OCI-LY7 (cell line): Measurements from ENCODE around the gene ABCC1. TPM values are rescaled to one million over a fixed set of nuclear protein-coding genes. Genes with fewer than 3 reads are reported as not detected.

Source experiments
- BruUV-seq: library from RNA; stranded (reverse); fragments of 400-500 nt; replicated peaks from 2 replicates; lab custom pipeline; 2021; lab: Mats Ljungman, UMichigan
- CTCF ChIA-PET: fragments of 300-600 bp; sonication (Branson Sonifier 250); formaldehyde crosslinking; loops from one replicate; lab custom pipeline; 2022; ENCODE audit warnings: antibody characterized with exemption; ENCODE audit not compliant: unreplicated experiment; lab: Charles Lee
- POLR2A ChIA-PET: fragments of 300-600 bp; sonication (Branson Sonifier 250); formaldehyde crosslinking; loops from one replicate; lab custom pipeline; 2022; ENCODE audit warnings: antibody characterized with exemption; lab: Charles Lee
- DNase-seq: peaks from one replicate; pipeline ENCODE4 v3.0.0-alpha.2; 2015; ENCODE audit warnings: low spot score
- H2AFZ ChIP-seq: fragments of 200-600 bp; sonication (generic), shearing (Covaris generic); 2 replicates; pipeline ENCODE4 v1.6.1; 2014; ENCODE audit warnings: mild to moderate bottlenecking, antibody characterized with exemption, low read length, moderate library complexity
- H3K27ac ChIP-seq: fragments of 200-600 bp; sonication (generic); 2 replicates; pipeline ENCODE4 v1.5.1; 2014; ENCODE audit warnings: mixed run types, low read depth, mild to moderate bottlenecking, moderate library complexity, low read length, inconsistent platforms; ENCODE audit not compliant: poor library complexity, severe bottlenecking
- H3K36me3 ChIP-seq: fragments of 200-600 bp; sonication (generic); 2 replicates; pipeline ENCODE4 v1.6.1; 2014; ENCODE audit warnings: mild to moderate bottlenecking, antibody characterized with exemption, low read length, moderate library complexity, mixed read lengths; ENCODE audit not compliant: insufficient read depth
- H3K4me1 ChIP-seq: fragments of 200-600 bp; sonication (generic); 2 replicates; pipeline ENCODE4 v1.5.1; 2014; ENCODE audit warnings: mild to moderate bottlenecking, low read length; ENCODE audit not compliant: insufficient read depth, poor library complexity, severe bottlenecking
- H3K4me2 ChIP-seq: fragments of 200-600 bp; sonication (generic); 2 replicates; pipeline ENCODE4 v1.6.1; 2014; ENCODE audit warnings: mild to moderate bottlenecking, low read length
- H3K4me3 ChIP-seq: fragments of 200-600 bp; sonication (generic); 2 replicates; pipeline ENCODE4 v1.5.1; 2014; ENCODE audit warnings: mild to moderate bottlenecking, low read depth, low read length; ENCODE audit not compliant: poor library complexity, severe bottlenecking
- H3K79me2 ChIP-seq: fragments of 200-600 bp; sonication (generic); 2 replicates; pipeline ENCODE4 v1.6.1; 2016; ENCODE audit warnings: low read depth, mild to moderate bottlenecking, low read length, moderate library complexity, mixed read lengths; ENCODE audit not compliant: insufficient read depth
- H3K9me2 ChIP-seq: fragments of 200-600 bp; sonication (generic); 2 replicates; pipeline ENCODE4 v1.6.1; 2016; ENCODE audit warnings: mild to moderate bottlenecking, low read length, mixed read lengths; ENCODE audit not compliant: insufficient read depth
- H3K9me3 ChIP-seq: fragments of 200-600 bp; sonication (generic); 2 replicates; pipeline ENCODE4 v1.6.1; 2014; ENCODE audit warnings: mild to moderate bottlenecking, mixed run types, low read length, mixed read lengths
- H4K20me1 ChIP-seq: fragments of 200-600 bp; sonication (generic); 2 replicates; pipeline ENCODE4 v1.6.1; 2014; ENCODE audit warnings: mild to moderate bottlenecking, antibody characterized with exemption, low read length, moderate library complexity, mixed read lengths; ENCODE audit not compliant: insufficient read depth
- CTCF ChIP-seq: fragments of 200-600 bp; sonication (generic); conservative IDR thresholded peaks from 2 replicates; pipeline ENCODE4 v1.5.1; 2014; ENCODE audit warnings: mild to moderate bottlenecking, antibody characterized with exemption, low read length, moderate library complexity, mixed read lengths
- EZH2phosphoT487 ChIP-seq: fragments of 200-600 bp; sonication (generic); IDR thresholded peaks from 2 replicates; pipeline ENCODE4 v1.6.1; 2018; ENCODE audit warnings: low read depth, borderline replicate concordance, mild to moderate bottlenecking, mixed run types, antibody characterized with exemption, low read length, moderate library complexity, mixed read lengths
- intact Hi-C: fragments of 100-400 bp; cut with micrococcal nuclease; formaldehyde crosslinking; loops from one replicate; pipeline ENCODE4 v1.10.0; 2022; ENCODE audit not compliant: unreplicated experiment
- total RNA-seq, 2 experiments: library from RNA; depleted of rRNA in 1 of 2; stranded (reverse); fragments of >200 nt in 1 of 2; shearing (Covaris generic) in 1 of 2; gene quantifications; 2 replicates each; pipeline ENCODE4 v1.2.3, GENCODE V29; 2014 to 2022

The ABCC1 gene
- total RNA-seq, 2 experiments from 2014 or later = 39.9 to 71.8 TPM

GRCh38 chr16:15958703-15959348, 9.4 kb downstream of the ABCC1 start:
- Histone ChIP-seq H3K79me2 (peaks cover 100% of the 10 kb centered on the region), H3K4me1 (peaks cover 12% of the 10 kb centered on the region), H4K20me1 (no peaks in the 10 kb centered on the region), H3K27ac (no peak overlapping the region), H3K9me3 (peaks cover 28% of the 10 kb centered on the region), H3K36me3 (peaks cover 64% of the 10 kb centered on the region), H3K4me3 (no peak overlapping the region), H2AFZ (no peak overlapping the region), H3K4me2 (no peak overlapping the region), H3K9me2 (no peaks in the 10 kb centered on the region)
- ChIA-PET POLR2A (interaction anchor here (0.5 kb wide), 1 partner anchor 55 kb away, joined by 3 read pairs; no protein-coding TSS in a partner anchor), CTCF (no interaction called here)
- intact Hi-C loops = no loop called here
- BruUV-seq = no TSS peak
- DNase-seq = no peak
- TF ChIP-seq CTCF (no peak), EZH2phosphoT487 (no peak)

- intact Hi-C loops = no loop called here
- H3K36me3 ChIP-seq = peaks cover 65% of the 10 kb centered on the region
- no peaks in the 10 kb centered on the region for H3K9me2 ChIP-seq
- POLR2A ChIA-PET = interaction anchor here (0.6 to 0.8 kb wide), 2 partner anchors 9 to 119 kb away, joined by 3 read pairs; no protein-coding TSS in a partner anchor
- H3K4me1 ChIP-seq = peaks cover 12% of the 10 kb centered on the region
- peaks cover 28% of the 10 kb centered on the region for H3K9me3 ChIP-seq
- DNase-seq = no peak
- H3K4me3 ChIP-seq = no peak overlapping the region
- H3K79me2 ChIP-seq = peaks cover 100% of the 10 kb centered on the region
- no peaks in the 10 kb centered on the region for H4K20me1 ChIP-seq
- no peak overlapping the region for H3K4me2 ChIP-seq
- H2AFZ ChIP-seq = no peak overlapping the region
- BruUV-seq = no TSS peak
- TF ChIP-seq CTCF = no peak
- no peak for TF ChIP-seq EZH2phosphoT487
- H3K27ac ChIP-seq = peak overlapping the region; percentile 37
- CTCF ChIA-PET = no interaction called here
Observed at GRCh38 chr16:15960124-15960971, 10.9 kb downstream of the ABCC1 start.
